ENCODE measurements around the gene RNF220.

The RNF220 gene

DNA sequence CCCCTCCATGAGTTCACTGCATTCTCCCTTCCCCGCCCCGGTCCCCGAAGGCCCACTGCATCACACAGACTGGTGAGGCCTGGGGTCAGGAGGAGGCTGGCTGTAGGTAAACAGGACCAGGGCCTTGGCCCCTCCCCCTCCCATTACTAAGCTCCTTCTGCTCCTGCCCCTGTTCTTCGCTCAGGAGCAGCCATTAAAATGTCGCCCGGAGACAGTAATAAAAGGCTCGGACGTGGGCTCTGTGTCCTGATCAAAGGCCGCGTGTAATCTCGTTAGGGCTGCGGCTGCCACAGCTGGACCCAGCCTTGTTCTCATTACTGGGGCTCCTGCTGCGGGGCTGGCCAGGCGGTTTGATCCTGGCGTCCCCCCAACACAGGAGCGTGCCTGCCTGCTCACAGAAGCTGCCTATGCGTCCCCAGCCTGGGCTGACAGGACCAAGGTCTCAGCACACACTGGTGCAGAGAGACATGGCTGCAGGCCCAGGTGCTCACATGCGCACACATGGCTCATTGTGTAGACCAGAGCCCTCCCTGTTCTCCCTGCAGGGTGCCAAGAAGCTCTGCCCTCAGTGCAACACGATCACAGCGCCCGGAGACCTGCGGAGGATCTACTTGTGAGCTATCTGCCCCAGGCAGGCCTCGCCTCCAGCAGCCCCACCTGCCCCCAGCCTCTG lies 245.2 kb downstream of the RNF220 start:
- Histone ChIP-seq H3K9ac (ENCODE audit: low read depth, low read length, poor library complexity, severe bottlenecking) (no peak overlapping the region), H3K9me2 (replicated peaks; ENCODE audit: low read depth, low read length) (no peaks in the 10 kb centered on the region), H3K4me1 (ENCODE audit: insufficient read depth, low read length, poor library complexity, severe bottlenecking) (no peaks in the 10 kb centered on the region), H3F3A (ENCODE audit: low read depth) (0 out of 2 replicates have a peak, but pooled peaks cover 5% of the 10 kb centered on the region), H3K4me3 (ENCODE audit: low read length, poor library complexity, severe bottlenecking) (no peak overlapping the region), H2AFZ (ENCODE audit: low read length) (no peak overlapping the region), H3K79me2 (ENCODE audit: insufficient read depth, low read length) (no peaks in the 10 kb centered on the region), H3K27me3 (ENCODE audit: insufficient read depth, low read length, poor library complexity, severe bottlenecking) (no peaks in the 10 kb centered on the region), H3K4me2 (ENCODE audit: low read depth, low read length, poor library complexity, severe bottlenecking) (no peak overlapping the region), H3K9me3 (ENCODE audit: insufficient read depth, low read depth, low read length) (no peaks in the 10 kb centered on the region), H3K36me3 (ENCODE audit: insufficient read depth, low read length) (peaks cover 71% of the 10 kb centered on the region; the same call in 1 of the 2 replicates), H4K20me1 (ENCODE audit: insufficient read depth, low read length, poor library complexity, severe bottlenecking) (no peaks in the 10 kb centered on the region)
- TF ChIP-seq, protein P1, sequence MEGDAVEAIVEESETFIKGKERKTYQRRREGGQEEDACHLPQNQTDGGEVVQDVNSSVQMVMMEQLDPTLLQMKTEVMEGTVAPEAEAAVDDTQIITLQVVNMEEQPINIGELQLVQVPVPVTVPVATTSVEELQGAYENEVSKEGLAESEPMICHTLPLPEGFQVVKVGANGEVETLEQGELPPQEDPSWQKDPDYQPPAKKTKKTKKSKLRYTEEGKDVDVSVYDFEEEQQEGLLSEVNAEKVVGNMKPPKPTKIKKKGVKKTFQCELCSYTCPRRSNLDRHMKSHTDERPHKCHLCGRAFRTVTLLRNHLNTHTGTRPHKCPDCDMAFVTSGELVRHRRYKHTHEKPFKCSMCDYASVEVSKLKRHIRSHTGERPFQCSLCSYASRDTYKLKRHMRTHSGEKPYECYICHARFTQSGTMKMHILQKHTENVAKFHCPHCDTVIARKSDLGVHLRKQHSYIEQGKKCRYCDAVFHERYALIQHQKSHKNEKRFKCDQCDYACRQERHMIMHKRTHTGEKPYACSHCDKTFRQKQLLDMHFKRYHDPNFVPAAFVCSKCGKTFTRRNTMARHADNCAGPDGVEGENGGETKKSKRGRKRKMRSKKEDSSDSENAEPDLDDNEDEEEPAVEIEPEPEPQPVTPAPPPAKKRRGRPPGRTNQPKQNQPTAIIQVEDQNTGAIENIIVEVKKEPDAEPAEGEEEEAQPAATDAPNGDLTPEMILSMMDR (conservative IDR thresholded peaks at IDR 0.05; ENCODE audit: low read length) = no peak
- TF ChIP-seq EZH2phosphoT487 (IDR thresholded peaks at IDR 0.05; ENCODE audit: borderline replicate concordance) = no peak

DNA sequence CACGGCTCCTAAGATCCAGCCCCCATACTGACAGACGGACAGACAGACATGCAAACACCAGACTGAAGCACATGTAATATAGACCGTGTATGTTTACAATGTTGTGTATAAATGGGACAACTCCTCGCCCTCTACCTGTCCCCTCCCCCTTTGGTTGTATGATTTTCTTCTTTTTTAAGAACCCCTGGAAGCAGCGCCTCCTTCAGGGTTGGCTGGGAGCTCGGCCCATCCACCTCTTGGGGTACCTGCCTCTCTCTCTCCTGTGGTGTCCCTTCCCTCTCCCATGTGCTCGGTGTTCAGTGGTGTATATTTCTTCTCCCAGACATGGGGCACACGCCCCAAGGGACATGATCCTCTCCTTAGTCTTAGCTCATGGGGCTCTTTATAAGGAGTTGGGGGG lies 246.0 kb downstream of the RNF220 start:
- Histone ChIP-seq H3K9me2 (replicated peaks; ENCODE audit: low read depth, low read length) (no peaks in the 10 kb centered on the region), H2AFZ (ENCODE audit: low read length) (no peak overlapping the region), H4K20me1 (ENCODE audit: insufficient read depth, low read length, poor library complexity, severe bottlenecking) (no peaks in the 10 kb centered on the region), H3K9me3 (ENCODE audit: insufficient read depth, low read depth, low read length) (no peaks in the 10 kb centered on the region), H3K4me3 (ENCODE audit: low read length, poor library complexity, severe bottlenecking) (no peak overlapping the region), H3K4me2 (ENCODE audit: low read depth, low read length, poor library complexity, severe bottlenecking) (no peak overlapping the region), H3K4me1 (ENCODE audit: insufficient read depth, low read length, poor library complexity, severe bottlenecking) (no peaks in the 10 kb centered on the region), H3K79me2 (ENCODE audit: insufficient read depth, low read length) (no peaks in the 10 kb centered on the region), H3K27me3 (ENCODE audit: insufficient read depth, low read length, poor library complexity, severe bottlenecking) (no peaks in the 10 kb centered on the region), H3K9ac (ENCODE audit: low read depth, low read length, poor library complexity, severe bottlenecking) (no peak overlapping the region), H3F3A (ENCODE audit: low read depth) (0 out of 2 replicates have a peak, but pooled peaks cover 5% of the 10 kb centered on the region), H3K36me3 (ENCODE audit: insufficient read depth, low read length) (peaks cover 63% of the 10 kb centered on the region; the same call in 1 of the 2 replicates)
- TF ChIP-seq, protein P1 (conservative IDR thresholded peaks at IDR 0.05; ENCODE audit: low read length) = no peak
- no peak for TF ChIP-seq EZH2phosphoT487 (IDR thresholded peaks at IDR 0.05; ENCODE audit: borderline replicate concordance)

DNA sequence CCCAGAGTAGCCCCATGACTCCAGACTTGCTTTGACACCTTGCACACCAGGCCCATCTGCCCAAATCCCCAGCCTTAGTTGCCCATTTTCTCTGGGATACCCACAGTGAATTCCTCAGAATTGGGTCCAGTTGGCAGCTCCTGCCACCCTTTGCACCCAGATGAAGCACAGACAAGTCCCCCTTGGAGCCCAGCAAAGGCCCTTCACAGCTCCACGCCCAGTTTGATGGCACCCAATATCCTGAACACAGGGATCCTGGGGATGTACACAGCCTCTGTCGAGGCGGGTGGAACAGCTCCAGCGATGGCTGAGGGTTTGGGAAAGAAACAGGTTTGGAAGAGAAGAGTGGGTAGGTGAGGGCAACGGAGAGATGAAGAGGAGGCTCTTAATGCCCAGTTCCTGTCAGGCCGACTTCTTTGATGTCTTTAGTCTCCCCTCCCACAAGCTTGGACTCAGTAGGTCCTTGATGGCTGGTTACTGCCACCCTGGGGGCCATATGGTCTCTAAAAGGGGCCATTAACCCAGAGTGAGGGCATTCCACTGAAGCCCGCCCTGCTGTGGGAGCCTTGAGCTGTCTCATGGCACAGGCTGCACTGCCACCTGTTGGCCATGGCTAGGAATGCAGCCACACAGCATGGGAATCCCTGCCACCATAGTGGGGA lies 247.5 kb downstream of the RNF220 start:
- H3K9me2 ChIP-seq (replicated peaks; ENCODE audit: low read depth, low read length) = no peaks in the 10 kb centered on the region
- H4K20me1 ChIP-seq (ENCODE audit: insufficient read depth, low read length, poor library complexity, severe bottlenecking) = no peaks in the 10 kb centered on the region
- peaks cover 48% of the 10 kb centered on the region; the same call in 1 of the 2 replicates for H3K36me3 ChIP-seq (ENCODE audit: insufficient read depth, low read length)
- H3K4me3 ChIP-seq (ENCODE audit: low read length, poor library complexity, severe bottlenecking) = no peak overlapping the region
- H3K4me2 ChIP-seq (ENCODE audit: low read depth, low read length, poor library complexity, severe bottlenecking) = no peak overlapping the region
- H3K4me1 ChIP-seq (ENCODE audit: insufficient read depth, low read length, poor library complexity, severe bottlenecking) = no peaks in the 10 kb centered on the region
- H2AFZ ChIP-seq (ENCODE audit: low read length) = no peak overlapping the region
- 0 out of 2 replicates have a peak, but pooled peaks cover 5% of the 10 kb centered on the region for H3F3A ChIP-seq (ENCODE audit: low read depth)
- no peak for TF ChIP-seq EZH2phosphoT487 (IDR thresholded peaks at IDR 0.05; ENCODE audit: borderline replicate concordance)
- TF ChIP-seq, protein P1 (conservative IDR thresholded peaks at IDR 0.05; ENCODE audit: low read length) = peak; percentile 95
- H3K9ac ChIP-seq (ENCODE audit: low read depth, low read length, poor library complexity, severe bottlenecking) = no peak overlapping the region
- no peaks in the 10 kb centered on the region for H3K9me3 ChIP-seq (ENCODE audit: insufficient read depth, low read depth, low read length)
- no peaks in the 10 kb centered on the region for H3K79me2 ChIP-seq (ENCODE audit: insufficient read depth, low read length)
- H3K27me3 ChIP-seq (ENCODE audit: insufficient read depth, low read length, poor library complexity, severe bottlenecking) = no peaks in the 10 kb centered on the region
